Stimulated activated CD8-positive, alpha-beta memory T cell treated with anti-CD3 and anti-CD28 coated beads, Interleukin-2, amount 100 ng/mL, for 48 hours (primary cell): ENCODE results near the gene TGM1.

Source experiments
- DNase-seq, 2 donors: peaks; one replicate each; pipeline ENCODE4 v3.0.0-alpha.2; 2020; ENCODE audit warnings: low read depth in 2 of 2

The TGM1 gene

DNA sequence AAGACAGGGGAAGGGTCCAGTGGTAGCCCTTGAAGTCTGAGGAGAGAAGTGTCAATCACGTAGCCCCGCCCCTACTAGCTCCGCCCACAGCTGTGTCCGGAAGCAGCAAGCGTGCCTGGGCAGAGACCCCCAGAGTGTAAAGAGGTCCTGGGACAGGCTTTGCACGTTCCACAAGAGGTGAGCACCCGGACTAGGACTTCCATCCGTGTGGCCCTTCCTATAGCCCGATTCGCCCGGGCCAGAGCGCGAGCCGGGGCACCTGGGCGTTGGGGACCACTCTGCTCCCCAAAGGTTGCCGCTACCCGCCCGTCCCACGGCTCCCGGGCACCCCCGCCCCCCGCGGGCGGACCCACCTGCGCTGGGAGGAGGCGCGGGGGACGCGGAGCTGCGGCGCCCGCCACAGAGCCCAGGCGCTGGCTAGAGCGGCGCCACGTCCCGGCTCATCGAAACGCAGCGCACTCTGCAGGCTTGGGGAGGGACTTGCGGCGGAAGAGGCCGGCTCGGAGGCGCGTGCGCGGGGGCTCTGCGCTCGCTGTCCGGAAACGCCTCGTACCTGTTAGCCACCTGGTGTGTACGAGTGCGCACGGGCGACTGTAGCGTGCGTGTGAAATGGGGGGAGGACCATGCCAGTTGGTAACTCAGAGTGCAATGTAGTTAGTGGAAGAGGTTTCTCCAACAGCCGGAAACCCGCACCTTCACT lies 8.3 kb upstream of the TGM1 start, which contains the start of gene RABGGTA:
Gene RABGGTA (minus strand): TSS at position 464 of the 700 bp plus-strand sequence. CDS start 482 bp downstream, outside the sequence.
- peak; percentile 78 to 80 for DNase-seq

DNA sequence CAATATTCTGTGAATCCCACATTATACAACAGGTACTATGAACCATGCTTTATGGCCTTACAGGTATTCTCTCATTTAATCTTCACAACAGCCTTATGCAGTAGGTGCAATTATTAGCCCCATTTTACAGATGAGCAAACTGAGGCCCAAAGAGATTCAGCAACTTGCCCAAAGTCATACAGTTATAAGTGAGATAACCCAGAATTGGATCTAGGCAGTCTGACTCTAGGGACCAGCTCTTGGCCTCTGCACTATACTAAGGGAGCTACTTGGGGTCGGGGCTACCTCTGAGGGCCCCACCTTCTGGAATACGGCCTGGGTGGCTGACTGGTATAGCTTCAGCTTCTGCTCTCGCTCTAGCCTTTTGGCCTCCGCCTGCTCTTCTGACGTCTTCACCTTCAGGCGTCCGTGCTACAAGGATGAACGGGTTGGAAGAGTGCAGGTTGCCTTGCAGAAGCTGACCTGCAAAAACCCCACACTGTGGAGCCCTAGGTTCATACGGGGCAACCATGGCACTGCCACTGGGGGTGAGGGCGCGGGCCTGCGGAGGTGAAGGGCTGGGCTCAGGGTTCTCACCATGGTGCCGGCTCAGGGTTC lies 7.7 kb upstream of the TGM1 start:
- no peak for DNase-seq

DNA sequence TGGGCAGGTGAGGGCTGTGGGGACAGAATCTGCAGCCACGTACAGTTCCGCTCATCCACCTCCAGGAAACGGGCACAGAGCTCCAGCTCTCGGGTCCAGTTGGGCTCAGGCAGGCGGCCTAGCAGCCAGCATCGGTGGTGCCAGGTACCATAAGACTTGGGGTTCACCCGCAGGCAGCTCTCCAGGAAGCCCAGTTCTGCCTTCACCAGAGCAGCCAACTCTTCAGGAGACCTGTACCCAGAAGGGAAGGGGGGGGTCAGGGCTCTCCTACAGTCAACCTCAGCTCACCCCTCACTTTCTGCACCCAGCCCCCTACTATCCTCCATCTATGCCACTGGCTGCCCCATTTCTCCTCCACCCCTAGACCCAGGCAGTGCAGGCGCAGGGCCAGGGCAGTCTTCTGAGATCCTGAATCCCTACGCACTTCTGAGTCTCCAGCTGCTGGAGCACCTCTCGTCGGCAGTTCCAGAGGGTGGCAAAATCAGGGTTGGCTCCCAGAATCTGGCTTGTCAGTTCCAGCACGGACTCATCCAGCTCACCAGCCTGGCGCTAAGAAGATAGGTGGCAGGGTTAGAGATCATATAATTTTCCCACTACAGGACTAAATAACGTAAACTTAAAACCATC lies 7.0 kb upstream of the TGM1 start:
- DNase-seq, result no peak

DNA sequence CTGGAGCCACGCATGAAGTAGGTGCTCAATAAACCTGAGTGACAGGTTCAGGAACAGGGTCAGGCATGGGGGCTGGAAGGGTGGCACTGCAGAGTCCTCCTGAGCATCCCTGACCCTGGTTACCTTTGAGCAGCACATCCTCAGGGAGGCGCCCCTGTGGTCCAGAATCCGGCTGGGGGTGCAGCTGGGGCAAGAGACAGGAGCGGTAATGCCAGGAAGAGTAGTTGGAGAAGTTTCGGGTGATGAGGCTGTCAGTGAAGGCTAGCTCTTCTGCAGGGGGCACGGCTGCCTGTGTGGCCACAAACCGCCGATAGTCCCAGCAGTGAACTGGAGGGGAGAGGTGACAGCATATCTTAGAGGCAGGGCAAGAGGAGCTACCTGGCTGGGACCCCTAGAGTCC lies 6.4 kb upstream of the TGM1 start:
- no peak for DNase-seq

- no peak for DNase-seq
These were observed 5.2 kb upstream of the TGM1 start for GRCh38 chr14:24268225-24268624.

GRCh38 chr14:24267516-24267915 lies 4.5 kb upstream of the TGM1 start:
- no peak for DNase-seq

DNA sequence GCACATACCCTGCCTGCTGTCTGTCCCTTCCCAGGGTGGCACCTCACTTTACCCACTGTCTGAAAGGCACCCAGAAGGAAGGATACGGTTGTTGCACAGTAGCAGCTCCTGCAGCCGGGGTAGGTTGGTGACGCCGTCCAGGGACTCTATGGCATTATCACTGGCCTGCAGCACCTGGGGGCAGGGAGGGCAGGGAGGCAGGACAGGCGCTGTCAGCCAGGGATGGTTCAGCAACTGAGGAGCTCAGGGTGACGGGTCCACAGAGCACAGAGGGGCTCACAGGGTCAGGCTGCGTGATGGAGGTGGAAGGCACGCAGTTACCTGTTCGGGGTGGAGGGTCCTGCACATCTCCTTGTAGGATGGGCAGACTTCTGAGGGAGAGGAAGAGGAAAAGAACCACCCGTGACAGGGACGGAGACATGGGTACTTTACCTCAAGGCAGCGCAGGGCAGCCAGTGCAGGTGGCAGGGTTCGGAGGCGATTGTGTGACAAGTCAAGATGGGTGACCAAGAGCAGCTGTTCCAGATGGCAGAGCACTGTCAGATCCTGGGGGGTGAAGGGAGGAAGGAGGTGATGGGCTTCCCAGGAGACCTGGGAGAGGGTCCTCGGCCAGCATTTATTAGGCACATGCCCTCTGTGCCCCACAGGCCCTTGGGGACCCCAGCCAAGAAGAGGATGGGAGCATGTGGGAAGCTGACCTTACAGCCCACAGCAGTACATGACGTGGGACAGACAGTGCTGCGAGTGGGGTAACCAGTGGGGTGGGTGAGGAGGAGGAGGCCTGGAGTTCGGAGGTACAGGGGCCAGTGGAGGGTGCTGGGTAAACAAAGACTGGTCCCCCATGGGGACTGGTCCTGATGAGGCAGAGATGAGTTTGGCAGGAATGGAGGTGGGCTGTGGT lies 3.6 kb upstream of the TGM1 start:
- no peak for DNase-seq

- DNase-seq, result no peak
These were observed 1.3 kb upstream of the TGM1 start for GRCh38 chr14:24264298-24264697.

DNA sequence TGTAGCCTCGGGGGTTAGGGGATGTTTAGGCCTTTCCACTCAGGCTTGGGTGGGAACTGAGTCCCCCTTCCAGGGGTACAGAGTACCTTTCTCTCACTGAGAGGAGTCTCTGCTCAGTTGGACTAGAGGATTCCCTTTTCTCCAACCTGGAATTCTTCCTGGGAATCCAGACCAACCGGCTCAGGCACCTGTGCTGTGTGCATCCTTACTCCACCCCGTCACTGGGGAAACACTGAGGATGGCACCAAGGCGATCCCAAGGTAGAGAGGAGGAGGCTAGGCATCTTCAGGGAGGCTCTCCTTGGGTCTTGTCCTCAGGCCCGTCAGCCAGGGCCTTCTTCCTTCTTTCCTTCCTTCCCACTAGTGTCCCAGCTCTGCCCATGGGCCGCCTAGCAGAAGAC lies 871 bp upstream of the TGM1 start:
- no peak for DNase-seq

DNA sequence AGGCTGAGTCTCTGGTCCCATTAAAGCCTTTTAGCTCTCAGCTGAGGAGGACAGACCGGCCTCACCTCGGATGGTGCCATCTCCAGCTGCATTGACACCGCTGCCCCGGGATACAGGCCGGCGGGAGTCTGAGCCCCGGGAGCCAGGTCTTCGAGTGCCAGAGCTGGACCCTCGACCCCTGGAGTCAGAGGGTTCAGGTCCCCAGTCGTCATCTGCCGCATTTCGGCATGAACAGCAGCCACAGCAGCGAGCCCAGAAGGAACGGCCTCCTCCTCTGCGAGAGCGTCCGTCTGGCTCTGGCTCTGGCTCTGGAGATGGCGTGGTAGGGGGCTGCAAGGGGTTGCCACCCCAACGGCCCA lies 1.0 kb downstream of the TGM1 start:
- no peak for DNase-seq

- no peak for DNase-seq
These were observed 1.6 kb downstream of the TGM1 start for GRCh38 chr14:24261256-24261968.

DNA sequence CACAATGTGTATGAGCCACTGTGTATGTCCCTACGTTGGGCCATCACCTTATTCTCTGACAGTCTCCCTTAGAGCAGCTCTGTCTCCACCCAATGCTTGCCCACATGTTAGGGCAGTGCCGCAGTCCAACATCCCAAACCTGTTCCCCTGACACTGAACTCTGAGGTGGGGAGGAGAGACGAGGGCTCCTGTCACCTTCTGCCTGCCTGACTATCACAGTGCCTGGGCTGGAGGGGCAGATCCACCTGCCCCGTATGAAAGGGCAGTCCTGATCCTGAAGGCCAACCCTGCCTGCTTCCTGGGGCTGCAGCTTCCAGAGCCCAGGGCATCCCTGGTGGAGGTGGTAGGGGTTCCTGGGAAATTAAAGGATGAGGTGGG lies 2.2 kb downstream of the TGM1 start:
- DNase-seq, result no peak

DNA sequence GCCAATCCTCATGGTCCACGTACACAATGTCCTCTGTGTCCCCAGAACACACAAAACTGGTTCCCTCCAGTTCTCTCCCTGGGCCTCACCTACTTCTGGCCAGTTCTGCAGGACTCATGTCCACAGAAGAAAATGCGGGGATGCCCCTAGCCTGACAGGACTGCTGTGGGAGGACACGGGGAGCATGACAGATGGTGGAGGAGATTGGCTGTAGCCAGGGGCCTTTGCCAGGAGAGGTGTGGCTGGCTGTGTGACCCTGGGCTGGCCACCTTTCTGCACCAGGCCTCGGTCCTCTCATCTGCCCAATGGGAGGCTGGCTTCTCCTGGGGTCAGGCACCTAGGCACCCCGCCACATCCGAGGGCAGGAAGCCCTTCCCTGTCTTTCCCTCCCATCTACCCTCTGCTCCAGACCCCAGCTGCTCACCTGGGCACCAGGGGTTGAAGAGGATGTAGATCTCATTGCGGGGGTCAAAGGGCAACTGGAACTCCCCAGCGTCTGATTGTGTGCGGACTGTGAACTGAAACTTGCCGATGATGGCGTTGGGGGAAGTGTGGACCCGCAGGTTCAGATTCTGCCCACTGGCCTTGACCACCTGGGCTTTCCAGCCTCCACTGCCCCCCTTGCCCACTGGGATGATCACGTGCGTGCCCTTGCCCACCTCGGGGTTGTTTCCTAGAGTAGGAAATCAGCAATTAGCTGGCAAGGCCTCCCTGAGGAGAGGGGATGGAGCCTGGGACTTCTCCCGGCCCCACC lies 2.8 kb downstream of the TGM1 start:
- DNase-seq, result no peak

DNA sequence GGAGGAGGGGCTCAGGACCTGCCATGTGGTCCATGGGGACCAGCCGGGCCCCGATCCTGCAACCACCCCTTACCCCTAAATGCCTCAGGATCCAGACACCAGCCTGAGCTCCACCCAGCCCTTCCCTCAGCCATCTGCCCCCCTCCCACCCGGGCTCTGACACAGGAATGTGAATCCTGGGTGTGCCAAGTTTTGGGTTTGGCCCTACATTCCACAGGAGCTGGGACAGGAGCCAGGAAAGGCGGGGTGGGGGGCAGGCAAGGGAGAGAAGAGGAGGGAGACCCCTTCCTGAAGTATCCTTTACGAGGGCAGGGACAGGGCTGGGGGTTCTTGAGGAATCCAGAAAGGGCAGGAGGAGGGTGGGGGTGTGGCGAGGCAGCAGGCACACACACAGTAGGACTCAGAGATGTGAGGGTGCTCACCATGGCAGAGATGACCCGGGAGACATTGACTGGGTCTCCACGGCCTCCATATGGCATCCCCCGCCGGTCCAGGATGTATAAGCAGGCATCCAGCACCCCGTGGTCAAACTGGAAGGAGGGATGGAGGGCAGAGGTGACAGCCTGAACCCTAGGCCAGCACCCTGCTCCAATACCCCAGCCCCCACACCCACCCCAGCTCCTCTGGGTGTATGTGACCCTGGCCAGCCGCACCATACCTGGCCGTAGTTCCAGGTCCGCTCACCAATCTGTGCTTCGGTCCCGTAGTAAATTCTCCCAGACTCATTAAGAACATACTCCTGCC lies 3.5 kb downstream of the TGM1 start:
- DNase-seq, result no peak

GRCh38 chr14:24258548-24259265 lies 4.3 kb downstream of the TGM1 start:
- DNase-seq, result no peak

DNA sequence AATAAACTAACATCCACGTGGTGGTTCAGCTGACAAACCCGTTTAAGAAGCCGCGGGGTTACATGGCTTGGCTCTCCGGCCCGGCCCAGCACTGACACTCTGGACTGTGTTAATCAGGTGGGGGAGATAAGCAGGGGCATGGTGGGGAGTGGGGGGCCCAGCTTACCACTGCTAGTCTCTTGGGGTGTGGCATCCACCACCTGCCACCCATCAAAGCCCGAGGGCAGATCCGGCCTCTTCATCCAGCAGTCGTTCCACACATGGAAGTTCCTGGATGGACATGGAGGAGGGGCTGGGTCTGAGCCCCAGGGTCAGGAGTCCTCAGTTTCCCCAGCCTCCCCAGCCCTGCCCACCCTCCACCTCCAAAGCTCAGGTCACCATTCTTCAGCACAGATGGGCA lies 4.9 kb downstream of the TGM1 start:
- DNase-seq, result no peak

- DNase-seq, result no peak
These were observed 6.0 kb downstream of the TGM1 start for GRCh38 chr14:24256960-24257359.

- DNase-seq, result no peak
These were observed 6.9 kb downstream of the TGM1 start for GRCh38 chr14:24255931-24256711.

DNA sequence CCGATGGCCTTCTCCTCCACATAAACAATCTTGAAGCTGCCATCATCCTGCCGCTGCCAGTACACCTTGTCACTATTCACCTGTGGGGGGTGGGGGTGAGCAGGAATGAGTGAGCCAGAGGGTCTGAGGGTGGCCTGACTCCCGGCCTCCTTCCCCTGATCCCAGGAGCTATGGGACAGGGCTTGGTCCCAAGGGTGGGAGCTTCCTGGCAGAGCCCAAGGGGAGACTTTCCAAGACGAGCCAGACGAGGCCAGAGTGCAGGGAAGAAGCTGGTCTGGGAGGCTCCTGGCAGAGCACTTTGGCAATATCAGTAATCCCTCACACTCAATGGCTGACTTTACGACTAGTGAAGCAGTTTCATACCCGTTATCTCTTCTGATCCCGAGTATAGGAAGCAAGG lies 7.5 kb downstream of the TGM1 start:
- DNase-seq, result no peak
